ENCODE data around the gene UBE2H. TPM values are rescaled to one million over a fixed set of nuclear protein-coding genes. Genes with fewer than 3 reads are reported as not detected.

UBE2H gene
- total RNA-seq, 1 experiment from 2014 or later: 75.1 TPM

GRCh38 chr7:129792721-129793120, 160.0 kb downstream of the UBE2H start:
- no peak overlapping the region for H2BK12ac ChIP-seq (ENCODE audit: insufficient read length, low read depth, low read length)
- no peaks in the 10 kb centered on the region for H3K79me2 ChIP-seq (ENCODE audit: insufficient read depth, low read length)
- no peak for TF ChIP-seq CTCF (conservative IDR thresholded peaks at IDR 0.05)
- Mint-ChIP-seq H3K27me3 (ENCODE audit: low read depth) (peaks cover 63% of the 10 kb centered on the region), H3K27ac (no peak overlapping the region), H3K4me3 (no peak overlapping the region), H3K9me3 (no peaks in the 10 kb centered on the region; a peak in 1 of 5 replicates), H3K4me1 (peaks cover 9 to 10% of the 10 kb centered on the region in 2 experiments), H3K36me3 (ENCODE audit: insufficient read depth in 1 of 3, low read depth in 3 of 3) (no peaks in the 10 kb centered on the region; a peak in 2 of 7 replicates)
- H2BK20ac ChIP-seq (ENCODE audit: low read depth, low read length, poor library complexity, severe bottlenecking): no peak overlapping the region
- H4K8ac ChIP-seq (replicated peaks; ENCODE audit: insufficient read length, low read depth, low read length): no peak overlapping the region
- no peak overlapping the region for H2AK5ac ChIP-seq (ENCODE audit: insufficient read length, low read length)
- no peak overlapping the region for H3K27ac ChIP-seq (ENCODE audit: insufficient read length, low read depth, low read length)
- H3K23ac ChIP-seq (ENCODE audit: insufficient read length, low read depth, low read length): no peak overlapping the region
- H3T11ph ChIP-seq (ENCODE audit: low read length): no peak overlapping the region
- no peak overlapping the region for H3K4me2 ChIP-seq (ENCODE audit: insufficient read depth, insufficient read length, low read length)
- H2BK15ac ChIP-seq (ENCODE audit: low read depth, low read length): no peak overlapping the region
- H2BK5ac ChIP-seq (ENCODE audit: insufficient read length, low read length): no peak overlapping the region
- no peak overlapping the region for H3K4ac ChIP-seq (ENCODE audit: low read depth, low read length)
- no peak overlapping the region for H2AFZ ChIP-seq (ENCODE audit: low read length)
- H3K14ac ChIP-seq (ENCODE audit: insufficient read depth, low read length): no peak overlapping the region
- no peak for DNase-seq
- H3K9me3 ChIP-seq (ENCODE audit: control insufficient read depth, low read depth, low read length): no peaks in the 10 kb centered on the region
- H2BK120ac ChIP-seq (ENCODE audit: low read depth, low read length, poor library complexity, severe bottlenecking): no peak overlapping the region
- H3K27me3 ChIP-seq (ENCODE audit: insufficient read depth, low read length): peaks cover 22% of the 10 kb centered on the region; the same call in 1 of the 2 replicates
- no CpG with 5 or more reads among the region's 9 CpGs for WGBS (ENCODE audit: extremely low coverage, insufficient read length, low lambda C conversion rate)
- no peaks in the 10 kb centered on the region for H4K20me1 ChIP-seq (ENCODE audit: control insufficient read depth, insufficient read depth, insufficient read length)
- H3K18ac ChIP-seq (ENCODE audit: insufficient read length, low read depth, low read length): no peak overlapping the region
- no peak overlapping the region for H4K91ac ChIP-seq (ENCODE audit: insufficient read length, low read depth, low read length)
- no peak overlapping the region for H3K9ac ChIP-seq (ENCODE audit: extremely low read depth, insufficient read length, low read length)
- peaks cover 4% of the 10 kb centered on the region; the same call in 1 of the 2 replicates for H3K4me1 ChIP-seq (ENCODE audit: insufficient read depth, low read length)
- no peaks in the 10 kb centered on the region for H3K79me1 ChIP-seq (ENCODE audit: insufficient read depth, low read depth, low read length, poor library complexity, severe bottlenecking)
- H3K23me2 ChIP-seq (ENCODE audit: insufficient read length, low read depth, low read length, poor library complexity, severe bottlenecking): no peaks in the 10 kb centered on the region
- H3K56ac ChIP-seq (ENCODE audit: insufficient read length, low read depth, low read length): no peak overlapping the region
- H4K5ac ChIP-seq (ENCODE audit: insufficient read length, low read depth, low read length): no peak overlapping the region
